ENCODE results near the gene PDIA4.
"Not testable (repeated sequence)": the region's sequence is repeated elsewhere in the genome, so short reads cannot be mapped to it uniquely, and the experiment has no call there.

Gene PDIA4

DNA sequence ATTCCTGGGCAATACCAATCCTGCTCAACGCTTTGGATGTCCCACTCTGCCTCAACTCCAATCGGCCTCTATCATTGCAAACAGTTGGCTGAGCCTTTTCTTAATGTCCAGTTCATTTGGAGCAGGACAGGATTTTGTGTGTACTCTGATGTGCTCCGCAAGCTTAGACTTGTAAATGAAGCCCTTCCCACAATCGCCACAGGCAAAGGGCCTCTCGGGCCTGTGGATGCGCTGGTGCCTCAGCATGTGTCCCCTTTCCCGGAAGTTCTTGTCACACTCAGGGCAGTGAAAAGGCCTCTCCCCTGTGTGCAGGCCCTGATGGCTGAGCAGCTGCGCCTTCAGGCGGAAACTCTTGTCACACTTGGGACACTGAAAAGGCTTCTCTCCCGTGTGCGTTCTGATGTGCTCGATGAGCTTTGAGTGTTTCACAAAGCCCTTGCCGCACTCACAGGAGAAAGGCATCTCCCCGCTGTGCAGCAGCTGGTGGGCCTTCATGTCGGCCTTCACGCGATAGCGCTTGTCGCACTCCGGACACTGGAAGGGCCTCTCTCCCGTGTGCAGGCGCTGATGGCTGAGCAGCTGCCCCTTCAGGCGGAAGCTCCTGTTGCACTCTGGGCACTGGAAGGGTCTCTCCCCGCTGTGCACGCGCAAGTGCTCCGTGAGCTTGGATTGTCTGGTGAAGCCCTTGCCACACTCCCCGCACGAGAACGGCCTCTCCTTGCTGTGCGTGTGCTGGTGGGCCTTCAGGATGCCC is 42.2 kb upstream of the PDIA4 start:
- no peak overlapping the region for H3K27ac ChIP-seq
- TF ChIP-seq, protein P1, sequence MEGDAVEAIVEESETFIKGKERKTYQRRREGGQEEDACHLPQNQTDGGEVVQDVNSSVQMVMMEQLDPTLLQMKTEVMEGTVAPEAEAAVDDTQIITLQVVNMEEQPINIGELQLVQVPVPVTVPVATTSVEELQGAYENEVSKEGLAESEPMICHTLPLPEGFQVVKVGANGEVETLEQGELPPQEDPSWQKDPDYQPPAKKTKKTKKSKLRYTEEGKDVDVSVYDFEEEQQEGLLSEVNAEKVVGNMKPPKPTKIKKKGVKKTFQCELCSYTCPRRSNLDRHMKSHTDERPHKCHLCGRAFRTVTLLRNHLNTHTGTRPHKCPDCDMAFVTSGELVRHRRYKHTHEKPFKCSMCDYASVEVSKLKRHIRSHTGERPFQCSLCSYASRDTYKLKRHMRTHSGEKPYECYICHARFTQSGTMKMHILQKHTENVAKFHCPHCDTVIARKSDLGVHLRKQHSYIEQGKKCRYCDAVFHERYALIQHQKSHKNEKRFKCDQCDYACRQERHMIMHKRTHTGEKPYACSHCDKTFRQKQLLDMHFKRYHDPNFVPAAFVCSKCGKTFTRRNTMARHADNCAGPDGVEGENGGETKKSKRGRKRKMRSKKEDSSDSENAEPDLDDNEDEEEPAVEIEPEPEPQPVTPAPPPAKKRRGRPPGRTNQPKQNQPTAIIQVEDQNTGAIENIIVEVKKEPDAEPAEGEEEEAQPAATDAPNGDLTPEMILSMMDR (conservative IDR thresholded peaks at IDR 0.05) = no peak

DNA sequence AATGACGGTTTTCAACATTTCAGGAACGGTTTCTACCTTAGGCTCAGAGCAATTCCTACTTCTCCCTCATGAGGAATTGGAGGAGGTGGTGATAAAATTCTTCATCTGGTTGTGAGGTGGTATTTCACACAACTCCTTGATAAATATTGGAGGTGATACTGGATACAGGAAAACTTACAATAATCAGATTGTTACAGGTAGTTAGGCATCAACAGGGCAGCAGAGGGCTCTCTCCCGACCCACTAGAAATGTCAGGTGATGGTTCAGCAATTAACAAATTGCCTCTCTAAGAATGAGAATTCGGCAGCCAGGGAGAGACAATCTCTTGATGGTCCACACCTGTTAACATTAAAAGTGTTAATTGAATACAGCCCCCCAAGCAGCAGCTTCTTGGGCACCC is 39.6 kb upstream of the PDIA4 start:
- H3K27ac ChIP-seq = no peak overlapping the region
- TF ChIP-seq, protein P1 (conservative IDR thresholded peaks at IDR 0.05) = peak; percentile 55

DNA sequence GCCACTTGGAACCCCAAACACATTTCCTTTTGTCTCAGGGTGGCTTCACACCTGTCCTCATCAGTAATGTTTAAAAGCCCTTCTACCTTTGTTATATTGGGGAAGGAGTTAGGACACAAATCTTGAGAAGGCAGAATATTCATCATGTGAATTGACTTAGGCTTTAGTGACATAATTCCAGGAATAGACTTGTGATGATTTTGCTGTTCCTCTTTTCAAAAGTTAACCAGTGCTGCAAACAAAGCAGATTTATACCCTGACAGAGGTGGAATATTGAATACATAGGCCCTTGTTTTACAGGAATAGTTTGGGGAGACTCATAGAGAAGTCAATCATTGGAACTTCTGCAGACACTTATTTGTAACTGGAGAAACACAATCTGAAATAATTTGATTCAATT is 35.2 kb upstream of the PDIA4 start:
- TF ChIP-seq, protein P1 (conservative IDR thresholded peaks at IDR 0.05) = no peak
- no peak overlapping the region for H3K27ac ChIP-seq

DNA sequence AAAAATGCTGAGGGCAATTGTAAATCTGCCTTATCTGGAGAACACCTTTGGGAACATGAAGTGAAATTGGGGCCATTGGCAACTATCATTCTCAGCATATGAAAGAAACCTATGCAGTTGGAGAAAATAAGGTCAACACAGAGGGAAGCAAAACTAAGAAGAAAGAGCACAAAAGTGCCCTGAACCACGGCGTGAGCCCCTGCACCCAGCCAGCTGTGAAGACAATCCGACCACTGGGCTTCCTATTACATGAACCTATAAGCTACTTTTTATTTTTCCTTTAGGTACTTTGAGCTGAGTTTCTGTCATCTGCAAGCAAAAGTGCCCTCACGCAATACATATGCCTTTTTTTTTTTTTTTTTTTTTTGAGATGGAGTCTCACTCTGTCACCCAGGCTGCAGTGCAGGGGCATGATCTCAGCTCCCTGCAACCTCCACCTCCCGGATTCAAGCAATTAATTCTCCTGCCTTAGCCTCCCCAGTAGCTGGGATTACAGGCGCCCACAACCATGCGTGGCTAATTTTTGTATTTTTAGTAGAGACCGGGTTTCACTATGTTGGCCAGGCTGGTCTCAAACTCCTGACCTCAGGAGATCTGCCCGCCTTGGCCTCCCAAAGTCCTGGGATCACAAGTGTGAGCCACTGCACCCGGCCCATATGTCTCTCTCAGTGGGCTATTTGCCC is 34.1 kb upstream of the PDIA4 start:
- H3K27ac ChIP-seq = not testable (repeated sequence)

DNA sequence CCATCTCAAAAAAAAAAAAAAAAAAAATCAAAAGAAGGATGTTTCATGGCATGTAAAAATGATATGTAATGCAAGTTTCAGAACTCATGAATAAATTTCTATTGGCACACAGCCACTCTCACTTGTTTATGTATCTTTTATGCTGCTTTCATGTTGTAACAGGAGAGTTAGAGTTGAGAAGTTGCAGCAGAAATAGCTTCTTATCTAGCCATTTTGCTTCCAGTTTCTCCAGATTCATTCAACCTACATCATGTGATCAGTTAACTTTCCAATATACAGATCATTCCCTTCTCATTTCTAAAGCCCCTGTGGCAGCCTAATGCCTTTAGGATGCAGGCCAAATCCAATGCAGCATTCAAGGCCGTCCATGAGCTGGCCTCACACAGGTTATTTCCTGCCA is 31.9 kb upstream of the PDIA4 start:
- TF ChIP-seq, protein P1 (conservative IDR thresholded peaks at IDR 0.05) = no peak
- H3K27ac ChIP-seq = no peak overlapping the region

DNA sequence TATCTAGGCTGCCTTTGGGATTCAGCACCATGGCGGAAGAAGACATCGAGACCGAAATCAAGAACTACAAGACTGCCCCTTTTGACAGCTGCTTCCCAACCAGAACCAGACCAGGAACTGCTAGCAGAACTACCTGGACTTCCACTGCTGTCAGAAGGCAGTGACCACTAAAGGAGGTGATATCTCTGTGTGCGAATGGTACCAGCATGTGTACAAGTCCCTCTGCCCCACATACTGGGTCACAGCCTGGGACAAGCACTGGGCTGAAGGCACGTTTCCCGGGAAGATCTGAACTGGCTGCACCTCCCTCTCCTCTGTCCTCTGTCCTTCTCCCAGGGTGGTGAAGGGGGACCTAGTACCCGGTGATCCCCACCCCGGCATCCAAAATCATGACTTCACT is 25.6 kb upstream of the PDIA4 start:
- TF ChIP-seq, protein P1 (conservative IDR thresholded peaks at IDR 0.05) = no peak
- no peak overlapping the region for H3K27ac ChIP-seq

DNA sequence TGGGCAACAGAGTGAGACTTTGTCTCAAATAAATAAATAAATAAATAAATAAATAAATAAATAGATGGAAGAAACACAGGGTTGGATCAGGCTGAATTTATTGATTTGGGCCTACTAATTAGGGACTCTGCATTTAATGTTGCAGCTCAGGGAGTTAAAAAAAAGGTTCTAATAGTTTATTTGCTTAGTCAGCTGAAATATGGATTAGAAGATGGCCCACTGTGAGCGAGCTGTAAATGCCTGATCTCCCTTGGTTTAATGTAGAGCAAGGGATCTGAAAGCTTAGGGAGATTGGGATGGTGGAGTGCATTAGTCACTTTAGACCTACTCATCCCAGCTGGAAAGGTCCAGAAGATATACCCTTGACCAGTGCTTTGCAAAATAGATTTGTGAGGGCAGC is 25.1 kb upstream of the PDIA4 start:
- TF ChIP-seq, protein P1 (conservative IDR thresholded peaks at IDR 0.05) = no peak
- H3K27ac ChIP-seq = no peak overlapping the region

DNA sequence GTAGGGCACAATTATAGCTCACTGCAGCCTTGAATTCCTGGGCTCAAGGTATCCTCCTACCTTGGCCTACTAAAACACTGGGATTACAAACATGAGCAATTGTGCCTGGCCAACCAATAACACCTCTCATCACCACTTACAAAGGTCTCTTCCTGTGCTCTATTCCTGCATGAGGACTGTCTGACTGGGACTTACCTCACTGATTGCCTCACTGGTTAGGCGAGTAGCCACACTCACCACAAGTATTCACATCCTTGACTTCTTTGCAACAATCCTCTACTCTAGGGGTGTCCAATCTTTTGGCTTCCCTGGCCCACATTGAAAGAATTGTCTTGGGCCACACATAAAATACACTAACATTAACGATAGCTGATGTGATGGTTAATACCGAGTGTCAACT is 22.6 kb upstream of the PDIA4 start:
- no peak overlapping the region for H3K27ac ChIP-seq
- TF ChIP-seq, protein P1 (conservative IDR thresholded peaks at IDR 0.05) = no peak
